ENCODE measurements around the gene NHERF1. TPM values are rescaled to one million over a fixed set of nuclear protein-coding genes. Genes with fewer than 3 reads are reported as not detected.

NHERF1 gene
- total and polyA plus RNA-seq, 2 of the 13 experiments (the other 11 are each of a cell fraction or from before 2014, with no cell fraction given) = 169 to 269 TPM

- no peak for TF ChIP-seq ZNF142 (CRISPR knock-in tag; IDR thresholded peaks at IDR 0.05)
- TF ChIP-seq ARID2 (CRISPR knock-in tag; IDR thresholded peaks at IDR 0.05; ENCODE audit: borderline replicate concordance) = no peak
- peak; percentile 51; the same call in 1 of the 2 replicates for TF ChIP-seq SIX4 (CRISPR knock-in tag; IDR thresholded peaks at IDR 0.05)
- peak; percentile 76; the same call in 1 of the 2 replicates for TF ChIP-seq ZNF724P (CRISPR knock-in tag; IDR thresholded peaks at IDR 0.05; ENCODE audit: borderline replicate concordance)
- TF ChIP-seq ZNF841 (CRISPR knock-in tag; IDR thresholded peaks at IDR 0.05; ENCODE audit: borderline replicate concordance) = no peak
- TF ChIP-seq RCOR2 (CRISPR knock-in tag; IDR thresholded peaks at IDR 0.05) = no peak
- peak; percentile 74; the same call in 1 of the 2 replicates for TF ChIP-seq KDM4B (CRISPR knock-in tag; IDR thresholded peaks at IDR 0.05)
- TF ChIP-seq RBAK (CRISPR knock-in tag; IDR thresholded peaks at IDR 0.05) = no peak
- no peak for TF ChIP-seq ZBTB34 (CRISPR knock-in tag; IDR thresholded peaks at IDR 0.05)
- no peak for TF ChIP-seq TAF15 (IDR thresholded peaks at IDR 0.05; ENCODE audit: low read depth, low read length, poor library complexity, severe bottlenecking)
- TF ChIP-seq ZMAT5 (CRISPR knock-in tag; IDR thresholded peaks at IDR 0.05; ENCODE audit: borderline replicate concordance, low read depth) = no peak
- TF ChIP-seq ZNF446 (CRISPR knock-in tag; IDR thresholded peaks at IDR 0.05) = 0 out of 2 replicates have a peak, but pooled peaks have one; percentile 18
- no peak for TF ChIP-seq MEIS2 (CRISPR knock-in tag; IDR thresholded peaks at IDR 0.05)
- TF ChIP-seq ZFX (CRISPR knock-in tag; IDR thresholded peaks at IDR 0.05; ENCODE audit: low read depth) = peak; percentile 92
- no peak for TF ChIP-seq SRSF9 (IDR thresholded peaks at IDR 0.05; ENCODE audit: borderline replicate concordance, insufficient read depth, low read depth, low read length, poor library complexity, severe bottlenecking)
- TF ChIP-seq ZNF207 (IDR thresholded peaks at IDR 0.05; ENCODE audit: borderline replicate concordance) = no peak
- no peak; the same call in 1 of the 2 replicates for TF ChIP-seq NR2F2 (IDR thresholded peaks at IDR 0.05; ENCODE audit: borderline replicate concordance, low read depth)
- TF ChIP-seq ZBTB3 (CRISPR knock-in tag; IDR thresholded peaks at IDR 0.05; ENCODE audit: borderline replicate concordance, low read depth) = no peak
- peak; percentile 44; the same call in 1 of the 2 replicates for TF ChIP-seq CHD2 (IDR thresholded peaks at IDR 0.05; ENCODE audit: low read depth, low read length)
Observed at GRCh38 chr17:74776044-74776962, 27.9 kb downstream of the NHERF1 start, which contains the start of gene NAT9 (continued).
